Liver (tissue), 9 donors: ENCODE results near the gene WDR45. TPM values are rescaled to one million over a fixed set of nuclear protein-coding genes. Genes with fewer than 3 reads are reported as not detected.

ENCODE experiments used
- DNase-seq: peaks from one replicate; pipeline ENCODE4 v3.0.0-alpha.2; 2017; ENCODE audit warnings: low spot score
- H3K27ac ChIP-seq, 2 donors: one replicate each; pipeline ENCODE4 v1.7.0; 2013; ENCODE audit warnings: inconsistent platforms in 2 of 2, low read length in 2 of 2, control low read depth in 1 of 2, low read depth in 1 of 2, mild to moderate bottlenecking in 1 of 2
- H3K27me3 ChIP-seq, 4 donors: one replicate each; pipeline versions ENCODE4 v1.6.1 to v1.7.0; 2013; ENCODE audit warnings: low read length in 3 of 4, inconsistent platforms in 1 of 4, mild to moderate bottlenecking in 1 of 4, moderate library complexity in 1 of 4; ENCODE audit not compliant: control insufficient read depth in 4 of 4, insufficient read depth in 4 of 4
- H3K36me3 ChIP-seq, 4 donors: one replicate each; pipeline versions ENCODE4 v1.6.1 to v1.7.0; 2013; ENCODE audit warnings: low read length in 3 of 4, mild to moderate bottlenecking in 3 of 4, low read depth in 1 of 4, moderate library complexity in 1 of 4; ENCODE audit not compliant: control insufficient read depth in 4 of 4, insufficient read depth in 3 of 4
- H3K4me1 ChIP-seq, 4 donors: one replicate each; pipeline versions ENCODE4 v1.6.1 to v1.7.0; 2013; ENCODE audit warnings: low read length in 3 of 4, mild to moderate bottlenecking in 3 of 4, moderate library complexity in 1 of 4; ENCODE audit not compliant: control insufficient read depth in 4 of 4, insufficient read depth in 4 of 4
- H3K4me3 ChIP-seq, 3 donors: one replicate each; pipeline versions ENCODE4 v1.6.1 to v1.7.0; 2013; ENCODE audit warnings: low read length in 3 of 3, control low read depth in 1 of 3, low read depth in 1 of 3, mild to moderate bottlenecking in 1 of 3
- H3K9ac ChIP-seq, 2 donors: one replicate each; pipeline ENCODE4 v1.7.0; 2013; ENCODE audit warnings: low read length in 2 of 2, mild to moderate bottlenecking in 2 of 2, moderate library complexity in 2 of 2, control low read depth in 1 of 2, low read depth in 1 of 2
- H3K9me3 ChIP-seq, 4 donors: one replicate each; pipeline versions ENCODE4 v1.6.1 to v1.7.0; 2013; ENCODE audit warnings: low read length in 3 of 4; ENCODE audit not compliant: control insufficient read depth in 4 of 4
- EGR1 ChIP-seq, 2 donors: IDR thresholded peaks; 2 replicates each; pipeline ENCODE4 v1.6.1; 2016 to 2018; ENCODE audit warnings: antibody characterized with exemption in 2 of 2, low read depth in 2 of 2
- FOXA1 ChIP-seq: IDR thresholded peaks from 2 replicates; pipeline ENCODE4 v1.6.1; 2016; ENCODE audit warnings: antibody characterized with exemption
- FOXA2 ChIP-seq: IDR thresholded peaks from 2 replicates; pipeline ENCODE4 v1.6.1; 2016; ENCODE audit warnings: antibody characterized with exemption
- GABPA ChIP-seq, 2 donors: IDR thresholded peaks in 1 of 2; conservative IDR thresholded peaks in 1 of 2; 2 replicates each; pipeline ENCODE4 v1.6.1; 2016; ENCODE audit warnings: antibody characterized with exemption in 2 of 2, mild to moderate bottlenecking in 1 of 2, moderate library complexity in 1 of 2
- HNF4A ChIP-seq, 2 donors: conservative IDR thresholded peaks; 2 replicates each; pipeline ENCODE4 v1.6.1; 2016; ENCODE audit warnings: antibody characterized with exemption in 2 of 2, mild to moderate bottlenecking in 2 of 2
- HNF4G ChIP-seq: IDR thresholded peaks from 2 replicates; pipeline ENCODE4 v1.6.1; 2016; ENCODE audit warnings: antibody characterized with exemption
- JUND ChIP-seq, 2 donors: IDR thresholded peaks; 2 replicates each; pipeline ENCODE4 v1.6.1; 2016; ENCODE audit warnings: antibody characterized with exemption in 2 of 2
- NR2F2 ChIP-seq: IDR thresholded peaks from 2 replicates; pipeline ENCODE4 v1.6.1; 2016; ENCODE audit warnings: antibody characterized with exemption
- RAD21 ChIP-seq, 2 donors: IDR thresholded peaks; 2 replicates each; pipeline ENCODE4 v1.6.1; 2016; ENCODE audit warnings: antibody characterized with exemption in 2 of 2, mild to moderate bottlenecking in 2 of 2
- RXRA ChIP-seq, 2 donors: IDR thresholded peaks; 2 replicates each; pipeline ENCODE4 v1.6.1; 2017 to 2018; ENCODE audit warnings: antibody characterized with exemption in 2 of 2, mild to moderate bottlenecking in 1 of 2
- SP1 ChIP-seq: IDR thresholded peaks from 2 replicates; pipeline ENCODE4 v1.6.1; 2018; ENCODE audit warnings: antibody characterized with exemption, mild to moderate bottlenecking
- TAF1 ChIP-seq: conservative IDR thresholded peaks from 2 replicates; pipeline ENCODE4 v1.6.1; 2016; ENCODE audit warnings: antibody characterized with exemption, mild to moderate bottlenecking
- YY1 ChIP-seq: IDR thresholded peaks from 2 replicates; pipeline ENCODE4 v1.6.1; 2016; ENCODE audit warnings: antibody characterized with exemption, mild to moderate bottlenecking
- WGBS: extraction: QIAGEN DNeasy Blood & Tissue Kit; methylation state at CpG from one replicate; pipeline ENCODE4 v1.1.7; 2013; 5-methylcytosine and 5-hydroxymethylcytosine counted together
- polyA plus RNA-seq, 2 donors: library from polyadenylated mRNA; stranded (reverse) in 1 of 2; unstranded in 1 of 2; fragments of 200-250 nt in 1 of 2; fragments of >200 nt in 1 of 2; fragmentation: Nextera tagmentation in 1 of 2; extraction: Ambion mirVana in 1 of 2; gene quantifications; one replicate each; pipeline versions ENCODE4 v1.2.1 to v1.2.3, GENCODE V29; 2013 to 2015
- total RNA-seq, 2 donors: library from RNA; depleted of rRNA; stranded (reverse); fragments of >200 nt; gene quantifications; one replicate each; pipeline ENCODE4 v1.2.3, GENCODE V29; 2014
- TF ChIP-seq, protein P1 (sequence below): IDR thresholded peaks from 2 replicates; pipeline ENCODE4 v1.6.1; 2016; ENCODE audit warnings: antibody characterized with exemption
- TF ChIP-seq, protein P2 (sequence below): fragments of 150-350 bp; IDR thresholded peaks from 2 replicates; pipeline ENCODE4 v1.5.1; 2017; ENCODE audit warnings: improper control_type of control experiment, low read depth, low read length; ENCODE audit not compliant: missing input control
- TF ChIP-seq, protein P3 (sequence below): IDR thresholded peaks from 2 replicates; pipeline ENCODE4 v1.6.1; 2016; ENCODE audit warnings: antibody characterized with exemption
- TF ChIP-seq, protein P4 (sequence below): IDR thresholded peaks from 2 replicates; pipeline ENCODE4 v1.6.1; 2016; ENCODE audit warnings: antibody characterized with exemption, mild to moderate bottlenecking
- TF ChIP-seq, protein P5 (sequence below): IDR thresholded peaks from 2 replicates; pipeline ENCODE4 v1.6.1; 2016; ENCODE audit warnings: antibody characterized with exemption
- donor health status: healthy.
- donor health status: healthy.
- donor health status: healthy.
- donor health status: healthy.
- donor health status: healthy.

WDR45 gene
- total and polyA plus RNA-seq, 4 donors = 28.0 to 60.7 (median 49.6) TPM

DNA sequence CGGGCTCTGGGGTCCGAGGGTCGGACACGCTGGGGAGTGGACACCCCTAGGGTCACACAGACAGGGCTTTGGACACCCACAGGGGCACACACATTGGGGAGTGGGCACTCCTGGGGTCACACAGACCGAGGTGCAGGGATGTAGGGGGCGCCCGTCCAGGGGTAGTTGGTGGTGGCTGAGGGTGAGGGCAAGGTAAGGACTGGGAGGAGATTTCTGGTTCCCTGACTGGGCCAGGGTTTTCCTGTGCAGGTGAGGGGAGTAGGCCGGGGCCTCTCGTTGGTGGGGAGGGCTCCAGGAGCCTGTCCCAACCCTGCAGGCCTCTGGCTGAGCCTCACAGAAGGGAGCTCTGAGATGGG, 21.9 kb upstream of the WDR45 start:
- H3K36me3 ChIP-seq = no peaks in the 10 kb centered on the region
- TF ChIP-seq RXRA (IDR thresholded peaks at IDR 0.05) (no peak), EGR1 (IDR thresholded peaks at IDR 0.05; ENCODE audit: low read depth in 2 of 2) (no peak), NR2F2 (no peak)
- TF ChIP-seq, protein P1, sequence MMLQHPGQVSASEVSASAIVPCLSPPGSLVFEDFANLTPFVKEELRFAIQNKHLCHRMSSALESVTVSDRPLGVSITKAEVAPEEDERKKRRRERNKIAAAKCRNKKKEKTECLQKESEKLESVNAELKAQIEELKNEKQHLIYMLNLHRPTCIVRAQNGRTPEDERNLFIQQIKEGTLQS = no peak
- H3K4me3 ChIP-seq = peak overlapping the region; percentile 15 to 43 (median 18)
- no peaks in the 10 kb centered on the region for H3K27me3 ChIP-seq
- peak overlapping the region in 1 of 2 donors; percentile 4 for H3K9ac ChIP-seq
- DNase-seq = no peak
- peaks cover 3 to 16% (median 10%) of the 10 kb centered on the region in 4 donors for H3K4me1 ChIP-seq
- 11% methylated on average over 9 of the region's 9 CpGs for WGBS
- no peaks in the 10 kb centered on the region for H3K9me3 ChIP-seq
- peak overlapping the region; percentile 87 to 96 for H3K27ac ChIP-seq

DNA sequence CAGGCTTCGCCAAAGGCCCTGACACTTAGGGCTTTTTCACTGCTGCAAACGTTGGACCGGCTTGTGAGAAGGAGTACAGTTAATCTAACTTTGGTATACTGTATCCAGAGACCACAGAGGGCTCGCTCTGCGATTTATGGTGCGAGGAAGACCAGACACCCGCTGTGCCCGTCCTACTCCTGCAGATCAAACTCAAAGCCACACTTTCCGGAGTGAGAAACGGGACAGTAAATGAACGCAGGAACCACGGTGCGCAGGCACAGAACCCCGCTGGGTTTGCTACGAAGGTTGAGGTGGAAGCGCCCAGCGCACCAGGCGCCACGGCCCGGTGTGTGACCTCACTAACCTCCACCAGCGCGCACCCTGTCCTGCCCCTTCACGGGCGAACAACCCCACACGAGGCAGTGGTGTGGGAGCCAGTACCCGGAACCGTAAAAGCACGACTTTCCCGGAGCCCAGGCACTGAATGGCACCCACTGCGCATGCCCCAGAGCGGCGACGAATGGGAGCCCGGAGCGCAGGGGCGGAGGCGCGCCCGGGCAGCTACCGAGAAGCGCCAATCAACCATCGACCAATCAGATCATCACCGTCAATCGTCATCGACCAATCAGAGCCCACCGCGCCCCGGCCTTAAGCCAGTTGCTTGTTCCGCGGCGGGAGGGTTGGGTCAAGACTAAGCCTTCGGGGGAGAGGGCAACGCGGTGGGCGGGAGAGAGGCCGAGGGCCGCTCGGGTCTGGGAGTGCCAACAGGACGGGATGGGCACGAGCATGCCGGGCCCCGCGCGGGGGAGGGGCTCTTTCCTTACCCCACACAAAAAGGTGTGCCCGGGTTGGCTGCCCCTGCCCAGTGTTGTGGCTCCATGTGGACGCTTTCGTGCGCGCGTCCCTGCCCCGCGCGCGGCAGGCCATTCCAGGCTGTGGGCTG, 21.3 kb upstream of the WDR45 start:
- Histone ChIP-seq H3K9me3 (no peaks in the 10 kb centered on the region), H3K4me1 (peaks cover 3 to 16% (median 10%) of the 10 kb centered on the region in 4 donors), H3K9ac (peak overlapping the region; percentile 49 to 92), H3K4me3 (peak overlapping the region; percentile 59 to 87 (median 59)), H3K36me3 (no peaks in the 10 kb centered on the region), H3K27me3 (no peaks in the 10 kb centered on the region), H3K27ac (peak overlapping the region; percentile 87 to 96)
- under 1% methylated on average over 74 of the region's 74 CpGs for WGBS
- TF ChIP-seq RXRA (IDR thresholded peaks at IDR 0.05) = peak; percentile 32 to 49
- TF ChIP-seq, protein P2, sequence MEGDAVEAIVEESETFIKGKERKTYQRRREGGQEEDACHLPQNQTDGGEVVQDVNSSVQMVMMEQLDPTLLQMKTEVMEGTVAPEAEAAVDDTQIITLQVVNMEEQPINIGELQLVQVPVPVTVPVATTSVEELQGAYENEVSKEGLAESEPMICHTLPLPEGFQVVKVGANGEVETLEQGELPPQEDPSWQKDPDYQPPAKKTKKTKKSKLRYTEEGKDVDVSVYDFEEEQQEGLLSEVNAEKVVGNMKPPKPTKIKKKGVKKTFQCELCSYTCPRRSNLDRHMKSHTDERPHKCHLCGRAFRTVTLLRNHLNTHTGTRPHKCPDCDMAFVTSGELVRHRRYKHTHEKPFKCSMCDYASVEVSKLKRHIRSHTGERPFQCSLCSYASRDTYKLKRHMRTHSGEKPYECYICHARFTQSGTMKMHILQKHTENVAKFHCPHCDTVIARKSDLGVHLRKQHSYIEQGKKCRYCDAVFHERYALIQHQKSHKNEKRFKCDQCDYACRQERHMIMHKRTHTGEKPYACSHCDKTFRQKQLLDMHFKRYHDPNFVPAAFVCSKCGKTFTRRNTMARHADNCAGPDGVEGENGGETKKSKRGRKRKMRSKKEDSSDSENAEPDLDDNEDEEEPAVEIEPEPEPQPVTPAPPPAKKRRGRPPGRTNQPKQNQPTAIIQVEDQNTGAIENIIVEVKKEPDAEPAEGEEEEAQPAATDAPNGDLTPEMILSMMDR = no peak
- peak in 1 of 2 donors; percentile 3 for TF ChIP-seq RAD21 (IDR thresholded peaks at IDR 0.05)
- TF ChIP-seq YY1 = peak; percentile 60
- TF ChIP-seq, protein P1 = no peak
- TF ChIP-seq NR2F2 = no peak
- peak; percentile 21 to 33 for TF ChIP-seq HNF4A (conservative IDR thresholded peaks at IDR 0.05)
- TF ChIP-seq EGR1 (IDR thresholded peaks at IDR 0.05; ENCODE audit: low read depth in 2 of 2) = no peak
- TF ChIP-seq FOXA1 = no peak
- TF ChIP-seq TAF1 = peak; percentile 67
- TF ChIP-seq HNF4G = no peak
- no peak for TF ChIP-seq FOXA2
- TF ChIP-seq, protein P3, sequence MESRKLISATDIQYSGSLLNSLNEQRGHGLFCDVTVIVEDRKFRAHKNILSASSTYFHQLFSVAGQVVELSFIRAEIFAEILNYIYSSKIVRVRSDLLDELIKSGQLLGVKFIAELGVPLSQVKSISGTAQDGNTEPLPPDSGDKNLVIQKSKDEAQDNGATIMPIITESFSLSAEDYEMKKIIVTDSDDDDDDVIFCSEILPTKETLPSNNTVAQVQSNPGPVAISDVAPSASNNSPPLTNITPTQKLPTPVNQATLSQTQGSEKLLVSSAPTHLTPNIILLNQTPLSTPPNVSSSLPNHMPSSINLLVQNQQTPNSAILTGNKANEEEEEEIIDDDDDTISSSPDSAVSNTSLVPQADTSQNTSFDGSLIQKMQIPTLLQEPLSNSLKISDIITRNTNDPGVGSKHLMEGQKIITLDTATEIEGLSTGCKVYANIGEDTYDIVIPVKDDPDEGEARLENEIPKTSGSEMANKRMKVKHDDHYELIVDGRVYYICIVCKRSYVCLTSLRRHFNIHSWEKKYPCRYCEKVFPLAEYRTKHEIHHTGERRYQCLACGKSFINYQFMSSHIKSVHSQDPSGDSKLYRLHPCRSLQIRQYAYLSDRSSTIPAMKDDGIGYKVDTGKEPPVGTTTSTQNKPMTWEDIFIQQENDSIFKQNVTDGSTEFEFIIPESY = no peak
- no peak for TF ChIP-seq JUND (IDR thresholded peaks at IDR 0.05)
- TF ChIP-seq, protein P4, sequence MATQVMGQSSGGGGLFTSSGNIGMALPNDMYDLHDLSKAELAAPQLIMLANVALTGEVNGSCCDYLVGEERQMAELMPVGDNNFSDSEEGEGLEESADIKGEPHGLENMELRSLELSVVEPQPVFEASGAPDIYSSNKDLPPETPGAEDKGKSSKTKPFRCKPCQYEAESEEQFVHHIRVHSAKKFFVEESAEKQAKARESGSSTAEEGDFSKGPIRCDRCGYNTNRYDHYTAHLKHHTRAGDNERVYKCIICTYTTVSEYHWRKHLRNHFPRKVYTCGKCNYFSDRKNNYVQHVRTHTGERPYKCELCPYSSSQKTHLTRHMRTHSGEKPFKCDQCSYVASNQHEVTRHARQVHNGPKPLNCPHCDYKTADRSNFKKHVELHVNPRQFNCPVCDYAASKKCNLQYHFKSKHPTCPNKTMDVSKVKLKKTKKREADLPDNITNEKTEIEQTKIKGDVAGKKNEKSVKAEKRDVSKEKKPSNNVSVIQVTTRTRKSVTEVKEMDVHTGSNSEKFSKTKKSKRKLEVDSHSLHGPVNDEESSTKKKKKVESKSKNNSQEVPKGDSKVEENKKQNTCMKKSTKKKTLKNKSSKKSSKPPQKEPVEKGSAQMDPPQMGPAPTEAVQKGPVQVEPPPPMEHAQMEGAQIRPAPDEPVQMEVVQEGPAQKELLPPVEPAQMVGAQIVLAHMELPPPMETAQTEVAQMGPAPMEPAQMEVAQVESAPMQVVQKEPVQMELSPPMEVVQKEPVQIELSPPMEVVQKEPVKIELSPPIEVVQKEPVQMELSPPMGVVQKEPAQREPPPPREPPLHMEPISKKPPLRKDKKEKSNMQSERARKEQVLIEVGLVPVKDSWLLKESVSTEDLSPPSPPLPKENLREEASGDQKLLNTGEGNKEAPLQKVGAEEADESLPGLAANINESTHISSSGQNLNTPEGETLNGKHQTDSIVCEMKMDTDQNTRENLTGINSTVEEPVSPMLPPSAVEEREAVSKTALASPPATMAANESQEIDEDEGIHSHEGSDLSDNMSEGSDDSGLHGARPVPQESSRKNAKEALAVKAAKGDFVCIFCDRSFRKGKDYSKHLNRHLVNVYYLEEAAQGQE = peak; percentile 47
- no peak for TF ChIP-seq GABPA (IDR thresholded peaks at IDR 0.05 in 1 of 2, conservative IDR thresholded peaks at IDR 0.05 in 1 of 2)
- TF ChIP-seq SP1 = peak; percentile 89
- TF ChIP-seq, protein P5, sequence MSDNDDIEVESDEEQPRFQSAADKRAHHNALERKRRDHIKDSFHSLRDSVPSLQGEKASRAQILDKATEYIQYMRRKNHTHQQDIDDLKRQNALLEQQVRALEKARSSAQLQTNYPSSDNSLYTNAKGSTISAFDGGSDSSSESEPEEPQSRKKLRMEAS = no peak
- DNase-seq = peak; percentile 89
